HL-60/S4 treated with phorbol 12-myristate 13-acetate at 8.2 ng/mL for 4 days and 3 days (cell line): ENCODE results near the gene TRIM67.

Source experiments
- in situ Hi-C: fragments of 300-500 bp; cut with MboI; formaldehyde crosslinking; loops from 2 replicates; pipeline ENCODE4 v1.15.0; 2022; ENCODE audit warnings: low sequenced_read_pairs

TRIM67 gene

DNA sequence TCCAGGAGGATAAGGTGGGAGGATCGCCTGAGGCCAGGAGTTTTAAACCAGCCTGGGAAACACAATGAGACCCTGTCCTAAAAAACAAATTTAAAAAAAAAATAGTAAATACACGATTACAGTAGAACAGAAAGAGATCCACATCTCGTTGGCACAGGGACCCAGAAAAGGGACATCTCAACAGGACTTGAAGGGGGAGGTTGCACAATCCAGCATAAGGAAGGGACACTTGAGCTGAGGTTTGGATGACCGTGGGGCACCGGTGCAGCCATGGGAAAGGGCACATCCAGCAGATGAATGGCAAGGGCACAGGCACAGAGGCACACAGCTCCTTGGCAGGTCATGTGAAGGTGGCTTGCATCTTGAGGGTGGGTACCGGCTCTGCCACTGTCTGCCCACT, 20.5 kb downstream of the TRIM67 start:
- in situ Hi-C loops = no loop called here

DNA sequence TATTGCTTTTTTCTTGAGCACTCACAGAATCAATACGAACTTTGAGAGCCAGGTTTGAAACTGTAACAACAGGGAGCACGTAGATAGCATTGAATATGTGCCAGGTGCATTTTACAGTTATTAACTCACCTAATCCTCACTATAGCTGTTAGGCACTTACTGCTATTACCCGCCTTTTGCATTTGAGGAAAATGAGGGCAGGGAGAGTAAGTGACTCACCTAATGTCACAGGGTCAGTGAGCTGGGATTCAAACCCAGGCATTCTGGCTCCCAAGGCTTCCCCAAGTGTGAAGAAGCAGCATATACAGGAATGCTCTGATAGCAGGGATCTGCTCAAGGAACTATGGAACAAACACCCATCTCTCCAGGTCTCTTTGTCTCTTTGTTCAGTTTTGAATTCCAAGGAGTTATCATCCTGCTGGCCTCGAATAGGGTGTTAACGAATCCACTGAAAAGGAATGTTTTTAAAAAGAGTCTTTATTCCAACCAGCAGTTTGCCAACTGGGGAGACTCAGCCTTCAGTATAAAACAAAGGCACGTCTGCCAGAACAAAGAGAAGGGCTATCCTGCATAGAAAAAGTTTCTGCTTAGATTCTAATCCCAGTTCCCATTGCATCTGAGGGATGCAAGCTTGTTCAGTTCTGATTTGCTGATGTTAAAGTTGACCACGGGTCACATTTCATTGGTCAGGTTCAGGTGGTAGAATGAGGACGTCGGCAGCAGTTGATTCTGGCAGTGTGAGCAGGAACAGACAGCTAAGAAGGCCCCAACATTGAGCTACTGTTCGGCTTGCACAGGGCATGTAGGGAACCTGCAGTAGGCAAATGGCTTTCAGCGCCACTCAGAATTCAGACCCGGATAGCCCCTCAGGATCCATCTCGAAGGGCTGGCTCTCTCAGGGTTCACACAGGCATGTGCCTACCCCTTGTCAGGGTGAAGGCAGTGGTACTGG, 22.1 kb downstream of the TRIM67 start:
- in situ Hi-C loops = no loop called here

DNA sequence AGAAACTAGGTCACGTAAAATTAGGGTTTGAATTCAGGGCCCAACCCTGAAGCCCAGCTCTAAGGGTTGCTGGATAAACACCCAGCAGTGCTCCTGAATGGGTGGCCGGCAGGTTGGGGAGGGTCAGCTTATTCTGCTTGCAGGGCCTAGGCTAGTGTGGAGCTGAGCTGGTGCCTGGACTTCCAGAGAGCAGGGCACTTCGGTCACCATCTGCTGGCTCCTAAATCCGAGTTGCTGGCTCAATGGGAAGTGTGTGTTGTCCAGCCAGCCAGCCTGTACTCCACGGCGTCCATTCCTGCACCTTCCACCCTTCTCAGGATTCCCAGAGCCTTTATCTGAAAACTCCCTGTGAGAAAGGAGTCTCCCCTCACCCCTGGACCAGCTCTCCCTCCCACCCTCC, 23.0 kb downstream of the TRIM67 start:
- in situ Hi-C loops = no loop called here

DNA sequence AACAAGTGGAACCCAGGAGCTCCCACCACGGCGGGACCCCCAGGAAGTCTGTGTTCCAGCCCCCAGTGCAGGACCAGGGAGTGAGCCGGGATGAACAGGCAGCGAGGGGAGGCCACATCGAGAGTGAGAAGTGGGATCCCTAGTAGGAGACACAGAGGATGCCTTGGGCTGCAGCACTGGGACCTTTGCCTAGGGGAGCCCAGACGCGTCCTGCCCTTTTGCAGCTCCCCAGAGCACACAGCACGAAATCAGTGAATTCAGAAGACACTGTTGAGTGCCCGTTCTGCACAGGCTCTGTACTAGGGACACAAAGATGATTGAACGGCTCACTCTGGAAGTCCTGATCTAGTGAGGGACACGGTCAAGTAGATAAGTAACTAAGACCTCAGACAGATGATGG, 23.5 kb downstream of the TRIM67 start:
- in situ Hi-C loops = no loop called here

DNA sequence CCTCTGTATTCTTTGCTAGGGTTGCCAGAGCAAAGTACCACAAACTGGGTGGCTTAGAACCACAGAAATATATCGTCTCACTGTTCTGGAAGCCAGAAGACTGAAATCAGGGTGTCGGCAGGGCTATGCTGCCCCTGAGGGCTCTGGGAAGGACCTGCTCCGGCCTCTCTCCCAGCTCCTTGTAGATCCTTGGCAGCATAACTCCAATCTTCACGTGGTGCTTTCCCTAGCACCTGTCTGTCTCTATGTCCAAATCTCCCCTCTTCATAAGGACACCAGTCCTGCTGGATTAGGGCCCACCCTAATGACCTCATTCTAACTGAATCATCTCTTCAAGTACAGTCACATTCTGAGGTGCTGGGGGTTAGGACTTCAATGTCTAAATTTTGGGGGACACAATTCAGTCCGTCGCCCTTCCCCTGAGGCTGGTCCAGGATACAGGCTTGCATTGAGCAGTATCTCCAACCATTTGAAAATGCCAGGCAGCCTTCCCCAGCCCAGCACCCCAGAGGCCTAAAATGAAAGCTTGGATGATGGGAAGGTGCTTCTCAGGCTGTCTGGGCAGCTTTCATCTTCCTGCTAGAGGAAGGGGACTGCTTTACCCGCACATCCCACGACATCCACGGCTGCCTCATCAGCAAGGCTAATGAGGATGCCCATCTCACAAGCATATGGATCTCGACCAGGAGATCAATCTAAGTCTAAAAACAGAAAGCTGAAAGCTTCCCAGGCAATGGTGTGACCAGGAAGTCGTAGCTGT, 24.7 kb downstream of the TRIM67 start:
- in situ Hi-C loops = no loop called here

DNA sequence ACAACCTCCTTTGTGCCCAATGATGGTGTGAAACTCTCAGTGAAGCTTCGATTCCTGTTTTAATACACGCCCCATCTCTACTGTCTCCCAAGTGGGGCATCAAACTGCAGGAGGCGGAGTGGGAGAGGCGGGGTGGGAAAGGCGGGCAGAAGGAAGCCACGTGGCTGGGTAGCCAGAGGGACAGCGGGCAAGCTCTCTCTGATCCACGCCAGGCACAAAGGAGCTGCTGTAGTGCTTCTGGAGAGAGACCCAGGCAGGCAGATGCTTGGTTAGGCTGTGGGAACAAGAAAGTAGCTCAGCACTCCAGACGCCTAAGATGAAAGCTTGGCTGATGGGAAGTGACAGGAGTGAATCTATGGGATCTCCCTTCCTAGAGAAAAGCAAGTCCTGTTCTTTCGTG, 25.7 kb downstream of the TRIM67 start:
- in situ Hi-C loops = no loop called here

DNA sequence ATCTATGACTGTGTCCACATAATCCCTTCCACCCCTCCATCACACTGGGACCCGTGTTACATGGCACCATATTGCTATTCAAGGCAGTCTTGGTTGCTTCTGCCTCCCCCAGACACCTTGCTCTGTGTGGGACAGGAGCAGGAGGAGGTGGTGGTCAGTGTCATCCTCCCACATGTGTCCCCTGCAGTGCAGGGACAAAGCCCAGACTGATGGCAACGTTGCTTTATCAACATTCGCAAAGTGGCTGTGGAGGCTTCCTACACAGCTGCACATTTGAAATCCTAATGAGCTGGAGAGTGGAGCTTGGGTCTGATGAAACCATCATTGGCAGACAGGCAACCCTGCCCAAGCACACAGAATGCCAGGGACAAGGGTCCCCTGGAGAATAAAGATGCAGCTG, 26.2 kb downstream of the TRIM67 start:
- in situ Hi-C loops = no loop called here

DNA sequence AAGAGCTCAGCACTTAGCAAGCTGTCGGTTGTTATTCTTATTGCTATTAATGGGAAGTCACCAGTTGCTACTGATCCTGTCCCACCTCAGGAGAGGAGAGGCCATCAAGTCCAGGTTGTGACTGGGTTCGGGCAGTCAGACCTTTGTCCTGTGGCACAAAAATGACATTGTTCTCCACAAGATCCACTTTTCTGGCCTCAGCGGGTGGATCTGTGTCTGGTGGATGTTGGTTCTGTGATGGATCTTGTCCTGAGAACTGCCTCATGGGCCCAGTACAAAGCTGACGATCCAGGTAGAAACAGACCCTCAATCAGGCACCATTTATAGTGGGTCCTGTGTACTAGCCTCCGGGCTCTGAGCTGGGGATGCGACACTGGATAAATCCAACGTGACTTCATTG, 26.9 kb downstream of the TRIM67 start:
- in situ Hi-C loops = no loop called here

DNA sequence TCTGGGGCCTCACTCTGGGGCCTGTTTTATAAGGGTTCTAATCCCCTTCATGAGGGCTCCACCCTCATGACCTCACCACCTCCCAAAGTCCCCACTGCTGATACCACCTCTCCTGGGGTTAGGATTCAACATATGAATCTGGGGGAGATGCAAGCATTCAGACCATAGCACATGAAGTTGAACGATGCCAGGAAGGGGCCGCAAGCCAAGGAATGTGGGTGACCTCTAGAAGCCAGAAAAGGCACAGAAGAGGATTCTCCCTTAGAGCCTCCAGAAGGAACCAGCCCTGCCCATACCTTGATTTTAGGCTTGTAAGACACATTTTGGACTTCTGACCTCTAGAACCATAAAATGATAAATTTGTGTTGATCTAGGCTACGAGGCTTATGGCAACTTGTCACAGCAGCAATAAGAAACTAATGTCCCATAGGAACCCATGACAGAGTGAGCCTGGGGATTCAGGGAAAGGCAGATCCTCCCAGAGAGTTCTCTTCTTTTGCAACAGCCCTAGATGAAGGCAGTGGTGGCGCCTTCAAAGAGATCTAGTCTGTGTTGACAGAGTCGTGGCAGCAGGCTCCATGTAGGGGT, 27.9 kb downstream of the TRIM67 start:
- in situ Hi-C loops = no loop called here

DNA sequence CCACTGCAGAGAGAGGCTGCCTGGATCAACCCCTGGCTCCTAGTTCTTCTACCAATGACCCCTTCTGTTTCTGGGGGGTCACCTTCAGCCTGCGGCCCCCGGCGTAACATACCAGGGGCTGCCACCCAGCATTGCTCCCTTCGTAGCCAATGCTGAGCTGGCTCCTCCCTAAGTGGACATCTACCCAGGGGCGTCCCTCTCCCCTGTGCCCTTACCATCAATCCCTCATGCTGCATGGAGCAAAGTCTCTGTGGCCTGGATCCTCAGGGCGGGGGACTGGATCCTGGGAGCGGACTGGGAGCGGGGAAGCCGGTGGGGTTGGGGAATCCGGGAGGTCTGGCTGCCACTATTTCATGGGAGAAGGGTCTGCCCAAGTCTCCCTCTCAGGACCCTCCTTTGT, 28.6 kb downstream of the TRIM67 start:
- in situ Hi-C loops = no loop called here

DNA sequence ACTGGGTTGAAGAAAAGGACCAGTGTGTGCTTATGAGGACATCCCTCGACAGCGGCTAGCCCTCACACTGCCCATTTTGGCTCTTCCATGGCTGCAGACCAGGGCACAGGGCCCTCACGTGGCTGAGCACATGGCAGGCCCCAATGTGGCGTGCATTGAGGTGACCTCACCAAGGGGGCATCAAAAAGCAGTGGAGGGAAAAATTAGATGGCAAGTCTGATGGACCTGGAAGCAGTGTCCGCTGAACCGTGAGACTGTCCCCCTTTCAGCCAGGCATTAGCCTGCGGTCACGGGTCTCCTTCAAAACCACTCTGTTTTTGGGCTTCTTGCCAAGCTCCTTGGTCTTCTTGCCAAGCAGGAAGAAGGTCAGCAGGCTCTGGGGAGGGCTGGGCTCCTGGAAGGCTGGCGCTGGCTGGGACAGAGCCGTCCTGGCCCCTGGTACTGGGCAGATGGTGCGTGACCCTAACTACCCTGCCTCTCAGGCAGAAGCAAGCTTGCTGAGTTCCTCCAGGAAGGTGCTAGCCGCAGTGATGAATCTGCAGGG, 30.8 kb downstream of the TRIM67 start:
- in situ Hi-C loops = no loop called here

DNA sequence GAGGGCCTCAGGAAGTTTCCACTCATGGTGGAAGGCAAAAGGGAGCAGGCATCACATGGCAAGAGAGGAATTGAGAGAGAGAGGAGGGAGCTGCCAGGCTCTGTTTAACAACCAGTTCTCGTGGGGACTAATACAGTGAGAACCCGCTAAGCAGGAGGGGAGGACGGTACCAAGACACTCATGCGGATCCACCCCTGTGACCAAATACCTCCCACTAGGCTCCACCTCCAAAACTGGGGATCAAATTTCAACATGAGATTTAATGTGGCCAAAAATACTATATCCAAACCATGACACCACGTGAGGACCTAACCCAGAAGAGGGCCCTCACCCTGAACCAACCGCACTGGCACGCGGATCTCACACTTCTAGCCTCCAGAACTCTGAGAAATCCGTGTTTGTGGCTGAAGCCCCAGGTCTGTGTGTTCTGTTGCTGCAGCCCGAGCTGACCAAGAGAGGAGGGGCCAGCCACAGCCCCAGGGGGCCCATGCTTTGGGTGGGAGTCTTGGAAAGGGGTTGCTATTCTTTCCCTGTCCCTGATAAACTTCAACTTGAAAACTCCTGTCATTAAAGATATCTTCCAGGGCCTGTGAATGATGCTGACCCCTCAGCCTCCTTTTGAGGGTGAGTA, 32.0 kb downstream of the TRIM67 start:
- in situ Hi-C loops = no loop called here

DNA sequence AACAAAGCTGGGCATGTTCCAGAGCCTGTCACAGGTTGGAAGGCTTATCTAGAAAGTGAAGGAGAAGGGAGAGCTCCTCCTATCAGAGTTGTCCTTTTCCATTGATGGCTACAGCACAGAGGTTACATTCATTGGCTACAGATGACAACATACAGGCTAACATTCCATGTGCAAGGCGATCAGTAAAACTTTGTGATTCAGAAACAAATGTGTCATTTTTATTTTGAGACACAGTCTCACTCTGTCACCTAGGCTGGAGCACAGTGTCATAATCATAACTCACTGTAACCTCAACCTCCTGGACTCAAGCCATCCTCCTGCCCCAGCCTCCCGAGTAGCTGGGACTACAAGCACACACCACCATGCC, 32.6 kb downstream of the TRIM67 start:
- in situ Hi-C loops = no loop called here

DNA sequence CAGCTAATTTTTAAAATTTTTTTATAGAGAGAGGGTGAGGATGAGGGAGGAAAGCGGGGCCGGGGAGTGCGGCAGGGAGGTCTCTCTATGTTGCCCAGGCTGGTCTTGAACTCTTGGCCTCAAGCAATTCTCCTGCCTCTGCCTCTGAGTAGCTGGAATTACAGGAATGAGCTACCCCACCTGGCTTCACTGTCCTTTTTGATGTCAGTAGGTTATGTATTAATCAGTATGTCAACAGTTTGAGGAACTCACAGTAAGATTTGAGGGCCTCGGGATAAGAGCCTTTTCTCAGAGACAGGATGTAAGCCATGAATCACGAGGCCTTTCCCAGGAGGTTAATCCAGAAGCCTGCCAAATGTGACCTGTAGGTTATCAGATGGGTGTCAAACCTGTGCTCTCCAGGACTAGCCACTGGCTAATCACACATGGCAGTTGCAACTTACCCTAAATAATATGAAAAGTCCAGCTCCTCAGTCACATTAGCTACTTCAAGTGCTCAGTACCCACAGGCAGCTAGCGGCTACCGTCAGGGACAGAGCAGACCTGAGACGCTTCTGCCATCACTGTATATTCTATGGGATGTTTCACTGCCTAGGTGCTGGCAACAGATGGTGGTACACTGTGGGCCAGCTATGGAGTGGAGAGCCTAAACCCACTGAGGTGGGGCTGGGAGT, 33.1 kb downstream of the TRIM67 start:
- in situ Hi-C loops = no loop called here

DNA sequence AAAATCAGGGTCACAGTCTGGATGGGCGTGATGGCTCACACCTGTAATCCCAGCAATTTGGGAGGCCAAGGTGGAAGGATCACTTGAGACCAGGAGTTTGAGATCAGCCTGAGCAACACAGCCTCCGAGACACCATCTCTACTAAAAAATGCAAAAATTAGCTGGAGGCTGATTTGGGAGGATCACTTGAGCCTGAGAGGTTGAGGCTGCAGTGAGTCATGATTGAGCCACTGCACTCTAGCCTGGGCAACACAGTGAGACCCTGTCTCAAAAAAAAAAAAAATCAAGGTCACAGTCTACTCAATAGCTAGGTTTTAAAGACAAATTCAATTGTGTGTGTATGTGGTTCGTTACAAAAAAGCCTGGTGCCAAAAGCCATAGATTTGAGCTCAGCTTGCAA, 34.4 kb downstream of the TRIM67 start:
- in situ Hi-C loops = no loop called here

DNA sequence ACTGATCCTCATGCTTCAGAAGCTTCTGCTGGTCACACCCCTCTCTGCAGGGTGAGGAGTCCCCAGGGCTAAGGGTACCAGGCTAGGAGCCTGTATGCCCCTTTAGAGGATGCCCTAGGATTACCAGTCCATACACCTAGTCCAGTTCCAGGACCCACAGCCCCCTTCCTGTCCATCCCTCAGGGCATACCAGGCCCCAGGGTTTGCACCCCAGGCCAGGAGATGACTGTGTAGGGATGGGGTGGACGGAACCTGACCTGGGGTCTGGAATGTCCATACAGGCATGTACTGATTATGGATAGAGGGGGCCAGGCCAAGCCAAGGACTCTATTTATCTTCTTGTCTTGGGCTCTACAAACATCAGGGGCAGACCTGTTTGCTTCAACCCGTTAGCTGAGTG, 34.9 kb downstream of the TRIM67 start:
- in situ Hi-C loops = no loop called here

DNA sequence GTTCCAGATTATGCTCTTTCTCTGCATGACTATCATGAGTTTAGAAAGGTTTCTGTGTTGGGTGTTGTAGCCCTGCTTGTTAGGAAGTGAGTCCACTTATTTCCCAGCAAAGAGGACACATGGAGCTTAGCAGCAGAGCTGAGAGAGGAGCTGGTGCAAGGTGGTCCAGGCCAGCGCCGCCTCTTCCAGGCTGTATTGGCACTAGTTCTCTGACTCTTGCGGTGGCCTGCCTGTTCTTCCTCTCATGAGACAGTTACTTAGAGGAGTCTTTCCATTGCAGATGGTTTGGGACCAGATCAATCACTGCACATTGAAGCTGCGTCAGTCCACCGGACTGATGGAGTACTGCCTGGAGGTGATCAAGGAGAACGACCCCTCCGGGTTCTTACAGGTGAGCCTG, 38.0 kb downstream of the TRIM67 start:
- in situ Hi-C loops = loop anchor here (25.0 kb wide), 1 partner anchor 288 kb away; no protein-coding TSS in a partner anchor

DNA sequence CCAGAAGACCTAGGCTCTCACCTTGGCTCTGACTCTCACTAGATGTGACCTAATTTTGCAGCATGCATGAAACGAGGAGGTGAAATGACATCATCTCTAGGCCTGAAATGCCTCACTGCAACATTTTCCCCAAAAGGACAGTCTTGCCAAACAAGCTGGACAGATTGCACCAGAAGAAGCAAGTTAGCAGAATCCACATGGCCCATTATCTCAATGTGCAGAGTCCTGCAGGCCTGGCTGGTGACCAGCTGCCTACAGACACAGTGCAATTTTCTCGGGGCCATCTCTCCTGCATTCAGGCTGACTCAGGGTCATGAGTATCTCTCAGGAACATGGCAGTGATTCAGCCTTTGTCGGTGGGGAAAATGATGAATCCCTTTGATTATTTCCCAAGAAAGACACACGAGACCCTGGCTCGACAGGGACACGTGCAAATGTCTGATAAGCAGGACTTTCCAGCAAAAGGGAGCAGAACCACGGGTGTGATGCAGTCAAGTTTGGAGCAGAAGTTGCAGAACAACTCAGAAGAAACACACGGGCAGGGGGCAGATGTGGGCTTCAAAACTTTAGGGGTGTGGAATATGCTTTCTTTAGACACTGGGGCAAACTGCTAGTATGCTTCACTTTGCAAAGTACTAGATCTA, 38.7 kb downstream of the TRIM67 start:
- in situ Hi-C loops = loop anchor here (25.0 kb wide), 1 partner anchor 288 kb away; no protein-coding TSS in a partner anchor

DNA sequence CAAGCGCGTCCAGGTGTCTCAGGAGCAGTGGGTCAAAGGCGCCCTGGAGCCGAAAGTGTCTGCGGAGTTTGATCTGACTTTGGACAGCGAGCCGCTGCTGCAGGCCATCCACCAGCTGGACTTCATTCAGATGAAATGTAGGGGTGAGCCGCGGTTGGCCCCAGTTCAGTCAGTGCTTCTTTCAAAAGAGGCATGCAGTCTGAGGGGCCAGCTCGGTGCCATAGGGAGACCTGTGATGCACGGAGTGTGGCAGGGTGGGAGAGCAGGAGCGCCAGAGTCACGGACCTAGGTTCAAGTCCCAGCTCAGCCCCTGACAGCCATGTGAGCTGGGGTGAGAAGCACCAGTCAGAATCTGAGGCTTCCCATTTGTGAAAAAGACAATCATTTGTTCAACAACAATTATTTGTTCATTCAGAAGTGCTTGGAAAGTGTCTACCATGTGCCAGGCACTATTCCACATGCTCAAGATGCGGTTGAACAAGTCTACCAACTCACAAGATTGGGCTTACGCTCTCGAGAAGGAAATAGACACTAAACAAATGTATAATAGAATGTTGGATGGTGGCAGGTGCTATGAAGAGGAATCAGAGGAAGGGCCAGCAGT, 39.6 kb downstream of the TRIM67 start:
- in situ Hi-C loops = loop anchor here (25.0 kb wide), 1 partner anchor 289 kb away; no protein-coding TSS in a partner anchor
